Uterus (tissue), 4 donors: ENCODE measurements around the gene CMTM5. TPM values are rescaled to one million over a fixed set of nuclear protein-coding genes. Genes with fewer than 3 reads are reported as not detected.

Experiments used
- DNase-seq, 2 donors: peaks; one replicate each; pipeline ENCODE4 v3.0.0-alpha.2; 2019 to 2020
- H3K27ac ChIP-seq, 2 donors: fragments of 200-600 bp; sonication (generic); 1 replicate in 1 of 2; 2 replicates in 1 of 2; pipeline ENCODE4 v1.5.1; 2016 to 2018
- H3K27me3 ChIP-seq, 2 donors: fragments of 200-600 bp; sonication (generic); one replicate each; pipeline ENCODE4 v1.5.1; 2018 to 2019; ENCODE audit warnings: control low read depth in 1 of 2
- H3K36me3 ChIP-seq, 2 donors: fragments of 200-600 bp; sonication (generic); one replicate each; pipeline ENCODE4 v1.5.1; 2019; ENCODE audit warnings: control low read depth in 1 of 2
- H3K4me1 ChIP-seq, 2 donors: fragments of 200-600 bp; sonication (generic); one replicate each; pipeline ENCODE4 v1.5.1; 2018 to 2019; ENCODE audit warnings: control low read depth in 1 of 2
- H3K4me3 ChIP-seq, 2 donors: fragments of 200-600 bp; sonication (generic); 1 replicate in 1 of 2; 2 replicates in 1 of 2; pipeline ENCODE4 v1.5.1; 2018 to 2019; ENCODE audit warnings: mild to moderate bottlenecking in 1 of 2
- H3K9me3 ChIP-seq, 2 donors: fragments of 200-600 bp; sonication (generic); one replicate each; pipeline ENCODE4 v1.5.1; 2019; ENCODE audit warnings: control low read depth in 1 of 2
- CTCF ChIP-seq, 4 experiments: fragments of 200-600 bp in 2 of 4; fragments of 450-650 bp in 2 of 4; sonication (generic) in 2 of 4; IDR thresholded peaks; one replicate each; pipeline ENCODE4 v1.5.1; 2016 to 2019; ENCODE audit warnings: antibody characterized with exemption in 4 of 4, mild to moderate bottlenecking in 2 of 4, moderate library complexity in 1 of 4
- POLR2A ChIP-seq, 2 donors: fragments of 450-650 bp; IDR thresholded peaks; one replicate each; pipeline ENCODE4 v1.6.1; 2016; ENCODE audit warnings: antibody characterized with exemption in 2 of 2, mild to moderate bottlenecking in 1 of 2, moderate library complexity in 1 of 2
- intact Hi-C: fragments of 100-400 bp; cut with DNase I; formaldehyde crosslinking; loops from one replicate; pipeline ENCODE4 v1.15.1; 2023; ENCODE audit warnings: low total_unique reads
- total RNA-seq, 4 donors: library from RNA; depleted of rRNA in 3 of 4; stranded (reverse); fragments of >200 nt in 3 of 4; gene quantifications; one replicate each; pipeline versions ENCODE4 v1.1.0 to v1.2.4, GENCODE V29; 2014 to 2023
- donor health status: DM: yes; HTN: yes; CAD: no.

Gene CMTM5
- total RNA-seq, 4 donors from 2014 or later = 1.3 to 14.9 (median 6.5) TPM; not detected in 1

- no peaks in the 10 kb centered on the region for H3K27me3 ChIP-seq
- TF ChIP-seq CTCF (IDR thresholded peaks at IDR 0.05) (no peak), POLR2A (IDR thresholded peaks at IDR 0.05) (no peak)
- no peak for DNase-seq
- intact Hi-C loops = no loop called here
- H3K36me3 ChIP-seq = no peaks in the 10 kb centered on the region
- no peaks in the 10 kb centered on the region for H3K9me3 ChIP-seq
- H3K4me3 ChIP-seq = no peak overlapping the region
- no peak overlapping the region for H3K27ac ChIP-seq
- no peaks in the 10 kb centered on the region for H3K4me1 ChIP-seq
Measured at GRCh38 chr14:23353433-23353780, 23.4 kb upstream of the CMTM5 start.

- H3K9me3 ChIP-seq = no peaks in the 10 kb centered on the region
- no peak overlapping the region for H3K4me3 ChIP-seq
- intact Hi-C loops = no loop called here
- TF ChIP-seq POLR2A (IDR thresholded peaks at IDR 0.05) (no peak), CTCF (IDR thresholded peaks at IDR 0.05) (no peak)
- DNase-seq = no peak
- H3K27me3 ChIP-seq = no peaks in the 10 kb centered on the region
- no peaks in the 10 kb centered on the region for H3K36me3 ChIP-seq
- H3K4me1 ChIP-seq = no peaks in the 10 kb centered on the region
- H3K27ac ChIP-seq = no peak overlapping the region
Measured at GRCh38 chr14:23354990-23355389, 21.9 kb upstream of the CMTM5 start.

- Histone ChIP-seq H3K36me3 (no peaks in the 10 kb centered on the region), H3K9me3 (no peaks in the 10 kb centered on the region), H3K27ac (no peak overlapping the region), H3K4me1 (no peaks in the 10 kb centered on the region), H3K4me3 (no peak overlapping the region), H3K27me3 (no peaks in the 10 kb centered on the region)
- DNase-seq = no peak
- intact Hi-C loops = no loop called here
- TF ChIP-seq POLR2A (IDR thresholded peaks at IDR 0.05) (no peak), CTCF (IDR thresholded peaks at IDR 0.05) (no peak)
Measured at GRCh38 chr14:23355871-23356435, 20.9 kb upstream of the CMTM5 start.

GRCh38 chr14:23356662-23357061 is 20.2 kb upstream of the CMTM5 start:
- Histone ChIP-seq H3K27ac (no peak overlapping the region), H3K27me3 (no peaks in the 10 kb centered on the region), H3K4me3 (no peak overlapping the region), H3K4me1 (no peaks in the 10 kb centered on the region), H3K36me3 (no peaks in the 10 kb centered on the region), H3K9me3 (no peaks in the 10 kb centered on the region)
- no peak for DNase-seq
- TF ChIP-seq CTCF (IDR thresholded peaks at IDR 0.05) (no peak), POLR2A (IDR thresholded peaks at IDR 0.05) (no peak)
- intact Hi-C loops = no loop called here

GRCh38 chr14:23357261-23357660 is 19.6 kb upstream of the CMTM5 start:
- H3K4me3 ChIP-seq = no peak overlapping the region
- no peaks in the 10 kb centered on the region for H3K27me3 ChIP-seq
- no peaks in the 10 kb centered on the region for H3K36me3 ChIP-seq
- H3K4me1 ChIP-seq = no peaks in the 10 kb centered on the region
- no peak for DNase-seq
- no peak overlapping the region for H3K27ac ChIP-seq
- no peaks in the 10 kb centered on the region for H3K9me3 ChIP-seq
- intact Hi-C loops = no loop called here
- TF ChIP-seq CTCF (IDR thresholded peaks at IDR 0.05) (no peak), POLR2A (IDR thresholded peaks at IDR 0.05) (no peak)
